ENCODE measurements around the gene GNG12. TPM values are rescaled to one million over a fixed set of nuclear protein-coding genes. Genes with fewer than 3 reads are reported as not detected.

The GNG12 gene
- total and polyA plus RNA-seq, 2 donors (not counting 3 experiments of a cell fraction or from before 2014, with no cell fraction given): 107 to 152 TPM

DNA sequence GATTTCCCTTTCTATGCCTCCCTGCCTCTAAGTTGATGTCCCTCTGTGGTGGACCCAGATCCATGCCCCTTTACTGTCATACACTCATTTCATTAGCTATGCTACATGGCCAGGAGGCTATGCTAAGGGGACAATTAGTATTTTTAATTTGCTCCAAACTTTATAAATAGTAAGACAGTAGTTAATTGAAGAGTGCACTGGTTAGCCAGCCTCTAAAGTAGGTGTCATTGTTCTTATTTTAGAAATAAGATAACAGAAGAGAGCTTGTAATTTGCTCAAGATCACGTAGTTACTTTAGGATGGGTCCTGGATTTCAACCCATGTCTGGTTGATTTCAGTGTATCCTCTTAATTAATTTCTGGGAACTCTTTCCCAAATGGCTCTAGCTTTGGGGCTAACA is 29.4 kb upstream of the GNG12 start:
- Histone ChIP-seq H3K9me1 (replicated peaks; ENCODE audit: control insufficient read depth, extremely low read depth, insufficient read depth, low read length) (no peaks in the 10 kb centered on the region), H4K20me1 (replicated peaks; ENCODE audit: control insufficient read depth, extremely low read depth, insufficient read depth, low read length) (no peaks in the 10 kb centered on the region), H2AFZ (ENCODE audit: low read depth, low read length) (no peak overlapping the region), H3K9ac (replicated peaks; ENCODE audit: extremely low read depth, insufficient read depth, low read length) (no peak overlapping the region), H3K4me3 (replicated peaks in 1 of 3; ENCODE audit: insufficient read depth in 1 of 3, low read depth in 1 of 3, low read length in 3 of 3) (no peak overlapping the region), H3K79me2 (ENCODE audit: control insufficient read depth, insufficient read depth, low read length) (no peaks in the 10 kb centered on the region), H3K4me2 (ENCODE audit: insufficient read depth, low read length) (no peak overlapping the region), H3K4me1 (ENCODE audit: control insufficient read depth, extremely low read depth, insufficient read depth, low read length) (peaks cover 2% of the 10 kb centered on the region), H3K9me3 (replicated peaks; ENCODE audit: control insufficient read depth, insufficient read depth, low read length) (no peaks in the 10 kb centered on the region), H3K27ac (ENCODE audit: insufficient read depth, low read depth, low read length) (no peak overlapping the region), H3K27me3 (ENCODE audit: control insufficient read depth in 2 of 2, insufficient read depth in 2 of 2, low read length in 2 of 2) (no peaks in the 10 kb centered on the region), H3K36me3 (ENCODE audit: control insufficient read depth in 2 of 2, extremely low read depth in 1 of 2, insufficient read depth in 2 of 2, low read length in 2 of 2) (no peaks in the 10 kb centered on the region)
- no TSS peak for BruUV-seq (replicated peaks)
- DNase-seq (ENCODE audit: low read depth, low spot score) (no peak), FAIRE-seq (no peak)
- dilution Hi-C loops (cut with MboI; ENCODE audit: extremely low pct_ligation_motif_present, low sequenced_read_pairs) (no loop called here), intact Hi-C loops (cut with micrococcal nuclease) (no loop called here)
- ChIA-PET CTCF (interaction anchor here (2.1 kb wide), 1 partner anchor 147 kb away, joined by 7 read pairs; no protein-coding TSS in a partner anchor), POLR2A (no interaction called here)
- no peak for TF ChIP-seq POLR2A (IDR thresholded peaks at IDR 0.05; ENCODE audit: low read depth, low read length)
- TF ChIP-seq, protein P1, sequence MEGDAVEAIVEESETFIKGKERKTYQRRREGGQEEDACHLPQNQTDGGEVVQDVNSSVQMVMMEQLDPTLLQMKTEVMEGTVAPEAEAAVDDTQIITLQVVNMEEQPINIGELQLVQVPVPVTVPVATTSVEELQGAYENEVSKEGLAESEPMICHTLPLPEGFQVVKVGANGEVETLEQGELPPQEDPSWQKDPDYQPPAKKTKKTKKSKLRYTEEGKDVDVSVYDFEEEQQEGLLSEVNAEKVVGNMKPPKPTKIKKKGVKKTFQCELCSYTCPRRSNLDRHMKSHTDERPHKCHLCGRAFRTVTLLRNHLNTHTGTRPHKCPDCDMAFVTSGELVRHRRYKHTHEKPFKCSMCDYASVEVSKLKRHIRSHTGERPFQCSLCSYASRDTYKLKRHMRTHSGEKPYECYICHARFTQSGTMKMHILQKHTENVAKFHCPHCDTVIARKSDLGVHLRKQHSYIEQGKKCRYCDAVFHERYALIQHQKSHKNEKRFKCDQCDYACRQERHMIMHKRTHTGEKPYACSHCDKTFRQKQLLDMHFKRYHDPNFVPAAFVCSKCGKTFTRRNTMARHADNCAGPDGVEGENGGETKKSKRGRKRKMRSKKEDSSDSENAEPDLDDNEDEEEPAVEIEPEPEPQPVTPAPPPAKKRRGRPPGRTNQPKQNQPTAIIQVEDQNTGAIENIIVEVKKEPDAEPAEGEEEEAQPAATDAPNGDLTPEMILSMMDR (IDR thresholded peaks at IDR 0.05; ENCODE audit: extremely low read depth in 1 of 2, insufficient read depth in 1 of 2, low read depth in 1 of 2, low read length in 2 of 2): no peak
- no peak for TF ChIP-seq POLR2AphosphoS5 (IDR thresholded peaks at IDR 0.05; ENCODE audit: insufficient read depth, low read depth, low read length)
- TF ChIP-seq, protein P2, sequence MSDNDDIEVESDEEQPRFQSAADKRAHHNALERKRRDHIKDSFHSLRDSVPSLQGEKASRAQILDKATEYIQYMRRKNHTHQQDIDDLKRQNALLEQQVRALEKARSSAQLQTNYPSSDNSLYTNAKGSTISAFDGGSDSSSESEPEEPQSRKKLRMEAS (IDR thresholded peaks at IDR 0.05; ENCODE audit: insufficient read depth, insufficient read length): no peak
- TF ChIP-seq JUN (IDR thresholded peaks at IDR 0.05; ENCODE audit: borderline replicate concordance, insufficient read depth, insufficient read length, low read depth): no peak
- no peak for TF ChIP-seq EZH2 (IDR thresholded peaks at IDR 0.05; ENCODE audit: borderline replicate concordance, low read depth, low read length, severe bottlenecking)
- no peak for TF ChIP-seq FOS (IDR thresholded peaks at IDR 0.05; ENCODE audit: borderline replicate concordance, insufficient read depth, low read length)
- no peak for TF ChIP-seq MYC (IDR thresholded peaks at IDR 0.05; ENCODE audit: low read depth, low read length)
- TF ChIP-seq GATA2 (IDR thresholded peaks at IDR 0.05; ENCODE audit: insufficient read depth, insufficient read length, low read depth, low read length): no peak
